Fibroblast of the conjunctiva (primary cell): ENCODE data around the gene KCNC3.

Experiments
- DNase-seq: peaks from one replicate; pipeline ENCODE4 v3.0.0-alpha.2; 2010; ENCODE audit warnings: low read depth

KCNC3 gene

DNA sequence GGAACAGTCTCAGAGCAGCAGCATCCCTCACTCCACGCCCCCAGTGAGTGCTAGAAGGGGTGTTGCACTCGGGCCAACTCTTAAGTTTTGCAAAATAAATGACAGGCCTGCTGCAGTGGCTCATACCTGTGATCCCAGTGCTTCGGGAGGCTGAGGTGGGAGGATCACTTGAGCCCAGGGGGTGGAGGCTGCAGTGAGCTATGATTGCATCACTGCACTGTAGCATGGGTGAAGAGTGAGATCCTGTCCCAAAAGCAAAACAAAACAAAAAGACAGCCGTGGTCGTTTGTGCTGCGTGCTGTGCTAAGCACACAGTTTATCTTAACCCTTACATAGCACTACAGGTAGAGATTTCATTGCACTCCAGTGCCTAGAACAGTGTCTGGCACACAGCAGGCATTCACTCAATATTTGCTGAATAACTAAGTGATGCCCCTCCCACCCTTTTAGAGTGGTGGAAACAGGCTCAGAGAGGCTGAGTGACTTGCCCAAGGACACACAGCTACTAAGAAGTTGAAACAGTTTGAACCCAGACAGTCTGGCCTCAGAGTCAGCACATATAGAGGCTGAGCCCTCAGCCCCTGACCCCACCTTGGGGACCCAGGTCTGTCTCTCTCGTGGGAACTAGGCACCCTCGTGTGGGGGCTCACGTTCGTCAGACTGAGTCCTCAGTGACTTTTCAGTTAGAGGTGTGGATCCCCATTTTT is 18.3 kb downstream of the KCNC3 start:
- no peak for DNase-seq

DNA sequence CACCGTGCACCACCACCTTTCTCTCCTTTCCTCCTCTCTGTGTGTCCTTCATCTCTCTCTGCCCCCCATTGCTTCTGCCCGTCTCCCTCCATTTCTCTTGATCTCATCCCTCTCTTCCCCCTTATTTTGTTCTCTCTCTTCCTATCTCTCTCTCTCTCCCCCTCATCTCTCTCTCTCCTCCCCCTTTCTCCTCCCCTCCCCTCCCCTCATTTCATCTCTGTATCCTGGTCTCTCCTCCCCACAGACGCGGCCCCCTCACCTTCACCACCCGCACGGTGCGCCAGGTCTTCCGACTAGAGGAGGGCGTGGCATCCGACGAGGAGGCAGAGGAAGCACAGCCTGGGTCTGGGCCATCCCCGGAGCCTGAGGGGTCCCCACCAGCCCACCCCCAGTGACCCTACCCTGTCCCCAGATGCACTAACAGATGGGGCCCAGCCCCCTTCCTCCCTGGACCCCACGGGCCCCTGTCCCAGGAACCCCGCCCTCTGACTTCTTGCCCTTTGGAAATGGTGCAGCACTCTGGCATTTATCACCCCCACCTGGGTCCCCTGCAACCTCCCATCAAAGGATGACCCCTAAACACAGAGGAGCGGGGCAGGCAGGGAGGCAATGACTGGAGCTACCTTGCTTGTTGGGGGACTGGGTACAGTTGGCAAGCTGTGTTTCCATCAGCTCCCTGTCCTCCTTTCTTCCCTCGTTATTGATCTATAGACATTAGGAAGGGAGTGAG is 19.6 kb downstream of the KCNC3 start:
- no peak for DNase-seq

DNA sequence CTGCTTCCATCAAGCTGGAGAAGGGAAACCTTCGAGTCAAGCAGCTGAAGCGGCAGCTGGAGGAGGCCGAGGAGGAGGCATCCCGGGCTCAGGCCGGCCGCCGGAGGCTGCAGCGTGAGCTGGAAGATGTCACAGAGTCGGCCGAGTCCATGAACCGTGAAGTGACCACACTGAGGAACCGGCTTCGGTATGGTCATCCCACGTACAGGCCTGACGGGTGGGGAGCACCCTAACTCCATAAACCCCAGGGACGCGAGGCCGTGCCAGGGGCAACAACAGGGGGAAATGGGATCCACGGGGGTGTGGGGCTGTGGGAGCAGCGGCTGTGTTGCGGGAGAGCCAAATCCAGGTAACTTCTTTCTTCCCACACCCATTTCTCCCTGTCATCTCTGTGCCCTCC is 20.2 kb downstream of the KCNC3 start:
- DNase-seq: no peak

DNA sequence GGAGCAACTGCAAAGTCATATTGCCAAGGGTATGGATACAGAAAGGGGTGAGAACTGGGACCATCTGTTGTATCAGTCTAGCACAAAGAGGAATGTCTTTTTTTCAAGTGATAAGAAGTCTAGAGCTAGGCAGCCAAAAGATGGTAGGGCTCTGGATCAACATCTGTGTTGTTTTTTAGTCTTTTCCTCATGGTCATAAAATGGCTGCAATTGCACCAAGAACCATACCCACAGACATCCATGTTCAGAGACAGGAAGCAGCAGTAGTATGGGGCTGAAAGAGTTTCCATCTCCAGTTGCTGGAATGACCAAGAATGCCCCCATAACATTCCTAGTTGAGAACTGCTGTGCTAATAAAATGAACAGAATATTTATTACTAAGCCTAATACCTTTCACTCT is 25.6 kb downstream of the KCNC3 start:
- no peak for DNase-seq

DNA sequence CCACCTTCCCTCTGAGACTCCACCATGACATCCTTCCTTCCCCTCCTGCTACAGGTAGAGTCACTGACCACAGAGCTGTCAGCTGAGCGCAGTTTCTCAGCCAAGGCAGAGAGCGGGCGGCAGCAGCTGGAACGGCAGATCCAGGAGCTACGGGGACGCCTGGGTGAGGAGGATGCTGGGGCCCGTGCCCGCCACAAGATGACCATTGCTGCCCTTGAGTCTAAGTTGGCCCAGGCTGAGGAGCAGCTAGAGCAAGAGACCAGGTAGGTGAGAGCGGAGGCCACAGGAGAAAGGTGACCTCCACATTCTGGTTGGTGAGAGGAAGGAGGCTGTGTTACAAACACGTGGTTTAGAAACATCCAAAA is 27.6 kb downstream of the KCNC3 start:
- DNase-seq: no peak

DNA sequence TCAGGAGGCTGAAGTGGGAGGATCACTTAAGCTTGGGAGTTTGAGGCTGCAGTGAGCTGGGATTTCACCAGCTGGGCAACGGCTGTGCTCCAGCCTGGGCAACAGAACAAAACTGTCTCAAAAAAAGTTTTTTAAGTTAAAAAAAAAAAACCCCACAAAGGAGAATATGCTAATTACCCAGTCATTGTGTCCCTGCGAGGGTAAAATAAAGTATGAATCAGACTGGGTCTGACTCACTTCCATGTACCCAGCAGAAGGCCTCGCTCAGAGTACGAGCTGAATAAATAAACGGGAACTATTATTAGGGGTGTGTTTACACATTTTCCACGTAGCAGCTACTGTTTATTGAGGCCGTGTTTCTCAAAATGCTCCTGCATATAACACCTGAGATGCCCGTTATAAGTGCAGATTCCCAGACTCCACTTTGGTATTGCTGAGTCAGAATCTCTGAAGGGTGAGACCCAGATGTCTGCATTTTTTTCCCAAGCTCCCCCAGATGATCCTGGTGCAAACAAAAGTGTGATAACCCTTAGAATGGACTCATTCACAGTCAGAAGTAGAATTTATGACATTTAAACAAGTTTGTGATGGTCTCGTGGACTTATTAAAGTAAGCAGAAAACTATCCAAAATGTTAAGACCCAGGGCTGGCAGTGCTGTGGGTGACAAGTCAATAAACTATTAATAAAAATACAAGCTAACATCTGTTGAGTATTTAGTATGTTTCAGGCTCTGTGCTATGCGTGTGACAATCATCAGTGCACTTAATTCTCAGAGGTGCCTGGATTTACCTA is 28.2 kb downstream of the KCNC3 start:
- peak; percentile 29 for DNase-seq

DNA sequence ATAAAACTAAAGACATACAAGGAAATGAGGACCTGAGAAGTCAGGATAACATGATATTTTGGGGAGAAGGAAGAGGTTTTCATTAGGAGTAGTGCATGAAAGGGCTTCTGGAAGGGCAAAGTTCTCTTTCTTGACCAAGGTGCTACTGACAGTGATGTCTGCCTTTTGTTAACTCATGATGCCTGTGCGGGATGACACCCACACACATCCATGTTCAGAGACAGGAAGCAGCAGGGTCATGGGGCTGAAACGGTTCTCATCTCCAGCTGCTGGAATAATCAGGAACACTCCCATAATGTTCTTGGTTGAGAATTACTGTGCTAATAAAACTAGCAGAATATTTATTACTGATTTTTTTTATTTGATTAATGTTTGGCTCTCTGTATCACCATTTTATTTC is 29.1 kb downstream of the KCNC3 start:
- DNase-seq: no peak

DNA sequence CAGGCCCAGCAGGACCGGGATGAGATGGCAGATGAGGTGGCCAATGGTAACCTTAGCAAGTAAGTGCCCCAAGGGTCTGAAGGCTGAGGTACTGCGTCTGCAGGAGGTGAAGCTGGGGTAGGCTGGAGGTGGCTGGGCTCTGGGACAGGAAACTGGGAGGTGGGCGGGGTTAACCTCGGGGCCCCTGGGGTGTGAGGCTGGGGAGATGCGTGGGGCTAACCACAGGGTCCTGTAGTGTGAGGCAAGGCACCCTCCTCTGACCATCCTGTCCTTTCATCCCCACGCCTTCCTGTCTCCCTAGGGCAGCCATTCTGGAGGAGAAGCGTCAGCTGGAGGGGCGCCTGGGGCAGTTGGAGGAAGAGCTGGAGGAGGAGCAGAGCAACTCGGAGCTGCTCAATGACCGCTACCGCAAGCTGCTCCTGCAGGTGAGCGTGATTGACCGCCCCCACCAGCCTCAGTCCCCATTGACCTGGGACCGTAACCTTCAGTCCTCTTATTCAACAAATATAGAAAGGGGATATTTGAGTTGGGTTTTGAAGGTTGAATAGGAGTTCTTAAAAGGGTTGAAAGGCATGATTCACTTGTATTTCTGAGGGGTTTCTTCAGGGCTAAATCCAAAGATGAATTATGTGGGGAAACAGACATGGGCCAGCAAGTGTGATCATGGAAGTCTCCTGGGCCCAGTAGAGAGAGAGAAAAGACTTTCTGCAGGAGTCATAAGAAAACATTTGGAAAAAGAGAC is 35.7 kb downstream of the KCNC3 start:
- DNase-seq: no peak

DNA sequence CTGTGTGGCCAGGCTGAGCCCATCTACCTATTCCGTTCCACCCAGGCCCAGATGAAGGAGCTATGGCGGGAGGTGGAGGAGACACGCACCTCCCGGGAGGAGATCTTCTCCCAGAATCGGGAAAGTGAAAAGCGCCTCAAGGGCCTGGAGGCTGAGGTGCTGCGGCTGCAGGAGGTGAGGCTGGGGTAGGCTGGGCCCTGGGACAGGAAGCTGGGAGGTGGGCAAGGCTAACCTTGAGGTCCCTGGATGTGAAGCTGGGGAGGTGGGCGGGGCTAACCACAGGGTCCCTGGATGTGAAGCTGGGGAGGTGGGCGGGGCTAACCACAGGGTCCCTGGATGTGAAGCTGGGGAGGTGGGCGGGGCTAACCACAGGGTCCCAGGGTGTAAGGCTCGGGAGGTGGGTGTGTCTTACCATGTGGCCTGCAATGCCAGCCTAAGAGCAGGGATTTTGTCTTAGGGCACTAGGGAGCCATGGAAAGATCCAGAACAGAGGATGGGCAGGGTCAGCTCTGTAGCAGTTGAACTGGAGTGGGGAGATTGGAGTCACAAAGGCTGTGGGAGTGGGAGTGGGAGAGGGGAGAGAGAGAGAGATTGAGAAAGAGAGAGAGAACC is 36.9 kb downstream of the KCNC3 start:
- DNase-seq: no peak

DNA sequence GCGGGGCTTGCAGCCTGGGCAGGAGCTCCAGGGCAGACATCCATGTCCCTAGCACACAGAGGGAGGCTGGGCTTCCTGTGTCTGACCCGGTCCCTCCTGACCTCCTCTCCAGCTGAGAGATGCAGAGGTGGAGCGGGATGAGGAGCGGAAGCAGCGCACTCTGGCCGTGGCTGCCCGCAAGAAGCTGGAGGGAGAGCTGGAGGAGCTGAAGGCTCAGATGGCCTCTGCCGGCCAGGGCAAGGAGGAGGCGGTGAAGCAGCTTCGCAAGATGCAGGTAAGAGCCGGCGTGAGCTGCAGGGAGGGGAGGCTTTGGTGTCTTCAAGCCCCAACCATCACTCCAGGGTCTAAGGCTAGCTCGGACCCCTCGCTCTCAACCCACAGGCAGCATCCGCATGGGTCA is 38.4 kb downstream of the KCNC3 start:
- no peak for DNase-seq

DNA sequence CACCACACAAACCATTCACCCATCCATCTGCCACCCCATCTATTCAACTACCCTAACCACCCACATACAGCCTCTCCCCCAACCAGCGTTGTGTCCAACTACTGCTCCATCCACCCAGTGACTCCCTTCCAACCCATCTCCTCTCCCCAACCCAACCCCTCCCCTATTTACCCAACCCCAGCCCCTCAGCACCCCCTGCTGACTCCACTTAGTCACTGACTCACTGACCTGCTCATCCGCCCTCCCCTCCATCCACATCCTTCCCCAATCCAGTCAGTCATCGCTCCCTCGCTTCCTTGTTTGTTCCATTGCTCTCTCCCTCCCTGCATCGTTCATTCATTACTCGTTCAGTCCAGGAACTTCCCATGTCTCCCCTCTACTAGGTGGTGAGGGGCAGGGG is 39.2 kb downstream of the KCNC3 start:
- no peak for DNase-seq

DNA sequence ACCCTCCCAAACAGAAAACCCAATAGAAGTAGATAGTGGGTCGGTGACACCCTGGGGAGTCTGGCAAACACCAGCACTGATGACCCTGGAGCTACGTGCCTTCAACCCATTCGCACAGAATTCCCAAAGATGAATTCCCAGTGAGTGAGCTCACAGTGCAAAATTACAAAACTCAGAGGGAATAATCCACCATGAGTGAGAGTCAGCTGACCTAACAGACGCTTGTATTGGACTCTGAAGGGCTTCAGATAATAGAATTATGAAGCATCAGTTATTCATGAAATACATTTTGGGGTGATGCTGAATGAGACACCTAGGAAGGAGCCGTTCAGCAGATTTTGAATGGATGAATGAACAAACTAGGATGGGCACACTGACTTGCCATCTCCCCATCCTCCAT is 40.2 kb downstream of the KCNC3 start:
- no peak for DNase-seq

DNA sequence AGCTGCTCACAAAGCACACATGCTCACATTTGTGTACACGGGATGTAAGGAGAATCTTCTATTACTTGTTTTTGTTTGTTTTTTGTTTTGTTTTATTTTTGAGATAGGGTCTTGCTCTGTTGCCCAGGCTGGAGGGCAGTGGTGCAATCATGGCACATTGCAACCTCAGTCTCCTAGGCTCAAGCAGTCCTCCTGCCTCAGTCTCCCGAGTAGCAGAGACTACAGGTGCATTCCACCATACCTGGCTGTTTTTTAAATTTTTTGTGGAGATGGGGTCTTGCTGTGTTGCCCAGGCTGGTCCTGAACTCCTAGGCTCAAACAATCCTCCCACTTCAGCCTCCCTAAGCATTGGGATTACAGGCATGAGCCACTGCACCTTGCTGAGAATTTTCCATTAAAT is 41.8 kb downstream of the KCNC3 start:
- DNase-seq: no peak

DNA sequence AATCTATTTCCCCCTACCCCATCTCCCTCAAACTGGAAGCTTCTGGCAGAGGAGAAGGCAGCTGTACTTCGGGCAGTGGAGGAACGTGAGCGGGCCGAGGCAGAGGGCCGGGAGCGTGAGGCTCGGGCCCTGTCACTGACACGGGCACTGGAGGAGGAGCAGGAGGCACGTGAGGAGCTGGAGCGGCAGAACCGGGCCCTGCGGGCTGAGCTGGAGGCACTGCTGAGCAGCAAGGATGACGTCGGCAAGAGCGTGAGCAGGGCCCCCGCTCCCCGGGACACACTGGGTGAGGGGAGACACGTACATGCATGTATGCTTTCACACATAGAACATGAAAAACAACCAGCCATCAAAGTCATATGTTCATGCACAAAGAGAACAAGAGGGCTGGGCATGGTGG is 42.7 kb downstream of the KCNC3 start:
- no peak for DNase-seq

DNA sequence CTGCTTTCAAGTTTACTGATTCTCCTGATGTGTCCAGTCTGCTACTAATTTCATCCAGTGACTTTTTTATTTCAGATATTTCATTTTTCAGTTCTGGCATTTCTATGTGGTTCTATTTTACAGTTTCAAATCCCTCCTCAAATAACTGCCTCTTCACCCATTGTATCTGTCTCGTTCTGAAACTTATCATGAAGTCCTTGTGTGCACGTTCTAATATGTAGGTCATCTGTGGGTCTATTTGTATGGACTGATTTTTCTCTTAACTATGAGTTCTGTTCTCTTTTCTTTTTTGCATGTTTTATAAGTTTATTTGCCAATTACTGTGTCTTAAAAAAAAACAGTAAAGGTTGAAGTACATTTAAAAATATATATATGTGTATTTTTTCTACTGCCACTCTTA is 43.3 kb downstream of the KCNC3 start:
- DNase-seq: no peak

DNA sequence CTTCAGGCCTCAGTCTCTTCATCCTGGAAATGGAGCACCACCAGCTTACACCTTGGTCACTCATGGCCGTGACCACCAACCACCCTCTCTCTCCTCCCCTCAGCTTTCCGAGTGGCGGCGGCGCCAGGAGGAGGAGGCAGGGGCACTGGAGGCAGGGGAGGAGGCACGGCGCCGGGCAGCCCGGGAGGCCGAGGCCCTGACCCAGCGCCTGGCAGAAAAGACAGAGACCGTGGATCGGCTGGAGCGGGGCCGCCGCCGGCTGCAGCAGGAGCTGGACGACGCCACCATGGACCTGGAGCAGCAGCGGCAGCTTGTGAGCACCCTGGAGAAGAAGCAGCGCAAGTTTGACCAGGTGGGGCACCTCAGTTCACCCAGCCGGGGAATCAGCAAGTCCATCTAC is 47.7 kb downstream of the KCNC3 start:
- no peak for DNase-seq

DNA sequence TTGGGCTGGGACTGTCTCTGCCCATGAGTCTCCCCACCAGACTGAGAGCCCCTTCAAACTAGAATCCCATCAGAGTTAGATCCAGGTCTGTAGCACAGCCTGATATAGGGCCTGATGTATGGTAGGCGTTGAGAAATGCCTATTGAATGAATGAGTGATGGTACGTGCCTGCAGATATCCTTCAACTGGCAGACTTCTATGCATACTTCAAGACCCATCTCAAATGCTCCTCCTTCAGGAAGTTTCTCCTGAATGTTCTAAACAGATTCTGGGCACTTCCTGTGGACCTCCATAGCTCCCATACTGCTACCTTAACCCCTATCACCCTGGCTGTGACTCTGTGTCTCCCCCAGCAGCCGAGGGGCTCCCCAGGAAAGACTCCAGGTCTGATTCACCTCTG is 48.2 kb downstream of the KCNC3 start:
- no peak for DNase-seq

DNA sequence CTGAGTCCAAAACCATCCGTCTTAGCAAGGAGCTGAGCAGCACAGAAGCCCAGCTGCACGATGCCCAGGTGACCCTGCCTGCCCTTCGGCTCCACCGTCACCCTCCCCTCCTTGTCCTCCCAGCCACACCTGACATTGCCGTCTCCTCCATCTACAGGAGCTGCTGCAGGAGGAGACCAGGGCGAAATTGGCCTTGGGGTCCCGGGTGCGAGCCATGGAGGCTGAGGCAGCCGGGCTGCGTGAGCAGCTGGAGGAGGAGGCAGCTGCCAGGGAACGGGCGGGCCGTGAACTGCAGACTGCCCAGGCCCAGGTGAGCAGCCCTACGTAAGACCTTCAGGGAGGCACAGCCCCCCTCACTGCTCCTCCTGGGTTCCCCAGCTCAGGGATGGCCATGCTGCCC is 49.1 kb downstream of the KCNC3 start:
- DNase-seq: no peak

DNA sequence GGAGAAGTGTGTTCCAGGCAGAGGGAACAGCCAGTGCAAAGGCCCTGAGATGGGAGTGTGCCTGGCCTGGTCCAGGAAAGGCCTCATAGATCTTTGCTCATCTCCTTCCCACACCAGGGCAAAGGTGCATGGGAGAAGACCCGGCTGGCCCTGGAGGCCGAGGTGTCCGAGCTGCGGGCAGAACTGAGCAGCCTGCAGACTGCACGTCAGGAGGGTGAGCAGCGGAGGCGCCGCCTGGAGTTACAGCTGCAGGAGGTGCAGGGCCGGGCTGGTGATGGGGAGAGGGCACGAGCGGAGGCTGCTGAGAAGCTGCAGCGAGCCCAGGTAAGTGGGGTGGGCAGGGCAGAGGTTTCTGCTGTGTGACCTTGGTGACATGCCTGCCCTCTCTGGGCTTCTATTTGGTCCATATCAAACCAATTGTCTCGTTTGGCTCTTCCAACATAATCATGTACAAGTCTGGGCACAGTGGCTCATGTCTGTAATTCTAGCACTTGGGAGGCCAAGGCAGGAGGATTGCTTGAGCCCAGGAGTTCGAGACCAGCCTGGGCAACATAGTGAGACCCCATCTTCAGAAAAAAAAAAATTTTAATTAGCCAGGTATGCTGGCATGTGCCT is 51.1 kb downstream of the KCNC3 start:
- DNase-seq: no peak

DNA sequence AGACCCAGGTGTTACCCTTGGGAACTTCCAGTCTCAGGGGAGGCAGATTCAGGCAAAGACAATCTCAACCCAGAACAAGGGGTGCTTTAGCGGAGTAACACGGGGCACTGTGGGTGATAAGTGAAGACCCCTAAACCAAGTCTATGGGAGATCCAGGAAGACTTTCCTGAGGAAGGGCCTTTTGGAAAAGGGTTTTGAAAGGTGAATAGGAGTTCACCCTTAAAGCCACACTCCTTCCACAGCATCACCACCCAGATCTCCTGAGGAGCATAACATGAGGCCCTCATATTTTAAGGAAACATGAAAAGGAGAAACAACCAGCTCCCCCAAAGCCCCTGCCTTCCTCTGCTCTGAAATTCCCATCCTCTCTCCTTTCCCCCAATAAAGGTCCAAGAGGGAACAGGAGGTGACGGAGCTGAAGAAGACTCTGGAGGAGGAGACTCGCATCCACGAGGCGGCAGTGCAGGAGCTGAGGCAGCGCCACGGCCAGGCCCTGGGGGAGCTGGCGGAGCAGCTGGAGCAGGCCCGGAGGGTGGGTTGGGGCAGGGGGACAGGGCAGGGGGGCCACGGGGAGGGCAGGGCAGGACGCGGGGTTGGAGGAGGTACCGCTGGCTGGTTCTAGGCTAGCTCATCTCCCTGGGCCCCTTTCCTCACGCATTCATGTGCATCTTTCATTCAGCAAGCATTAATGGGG is 52.7 kb downstream of the KCNC3 start:
- no peak for DNase-seq
